Lung (tissue), 12 donors: ENCODE measurements around the gene DPT. TPM values are rescaled to one million over a fixed set of nuclear protein-coding genes. Genes with fewer than 3 reads are reported as not detected.
A peak's percentile ranks its signal among the peaks of the same experiment; 100 is the strongest.

Experiments used
- ATAC-seq: fragments of 200-7000 bp; cut with Tn5 transposase; one replicate; pipeline ENCODE4 v1.9.1; 2020; ENCODE audit warnings: moderate number of reproducible peaks; ENCODE audit not compliant: insufficient read depth, low FRiP score
- DNase-seq, 3 donors: peaks; one replicate each; pipeline ENCODE4 v3.0.0-alpha.2; 2013 to 2017
- H3K27ac ChIP-seq, 2 donors: one replicate each; pipeline ENCODE4 v1.5.1; 2013; ENCODE audit warnings: mild to moderate bottlenecking in 2 of 2, moderate library complexity in 2 of 2, control low read depth in 1 of 2, inconsistent platforms in 1 of 2, low read depth in 1 of 2, low read length in 1 of 2
- H3K27me3 ChIP-seq, 3 donors: one replicate each; pipeline ENCODE4 v1.5.1; 2013; ENCODE audit warnings: low read length in 2 of 3; ENCODE audit not compliant: control insufficient read depth in 3 of 3, insufficient read depth in 3 of 3
- H3K36me3 ChIP-seq, 4 donors: one replicate each; pipeline ENCODE4 v1.5.1; 2013; ENCODE audit warnings: low read length in 4 of 4, mild to moderate bottlenecking in 1 of 4, moderate library complexity in 1 of 4; ENCODE audit not compliant: control insufficient read depth in 4 of 4, insufficient read depth in 4 of 4
- H3K4me1 ChIP-seq, 5 donors: one replicate each; pipeline ENCODE4 v1.5.1; 2013; ENCODE audit warnings: low read length in 5 of 5, mild to moderate bottlenecking in 2 of 5, moderate library complexity in 1 of 5; ENCODE audit not compliant: control insufficient read depth in 5 of 5, insufficient read depth in 5 of 5
- H3K4me3 ChIP-seq: one replicate; pipeline ENCODE4 v1.5.1; 2013; ENCODE audit warnings: mild to moderate bottlenecking, control low read depth, moderate library complexity
- H3K9ac ChIP-seq, 2 donors: one replicate each; pipeline ENCODE4 v1.5.1; 2013; ENCODE audit warnings: low read length in 2 of 2, control low read depth in 1 of 2; ENCODE audit not compliant: insufficient read depth in 1 of 2
- H3K9me3 ChIP-seq, 4 donors: one replicate each; pipeline ENCODE4 v1.5.1; 2013; ENCODE audit warnings: low read length in 3 of 4, mild to moderate bottlenecking in 1 of 4, moderate library complexity in 1 of 4; ENCODE audit not compliant: control insufficient read depth in 4 of 4, insufficient read depth in 3 of 4
- WGBS, 2 donors: extraction: QIAGEN DNeasy Blood & Tissue Kit; methylation state at CpG; one replicate each; pipeline ENCODE4 v1.1.7; 2013; 5-methylcytosine and 5-hydroxymethylcytosine counted together
- polyA plus RNA-seq, 2 donors: library from polyadenylated mRNA; stranded (reverse); fragments of 200-250 nt; gene quantifications; one replicate each; pipeline ENCODE4 v1.2.1, GENCODE V29; 2013
- total RNA-seq, 2 donors: library from RNA; depleted of rRNA in 1 of 2; stranded (reverse); fragments of >200 nt in 1 of 2; gene quantifications; one replicate each; pipeline ENCODE4 v1.2.1, GENCODE V29; 2014 to 2021
- TF ChIP-seq, protein P1 (sequence below): IDR thresholded peaks from 2 replicates; pipeline ENCODE4 v1.5.1; 2012; ENCODE audit warnings: mild to moderate bottlenecking; ENCODE audit errors: control extremely low read depth, extremely low read depth
- donor health status: control.
- donor health status: control.
- donor health status: Bipolar disorder and iron deficiency.
- donor health status: healthy.
- donor health status: DM: yes; HTN: yes; CAD: no.

The DPT gene
- total and polyA plus RNA-seq, 4 donors = 3.9 to 9.5 (median 6.4) TPM

DNA sequence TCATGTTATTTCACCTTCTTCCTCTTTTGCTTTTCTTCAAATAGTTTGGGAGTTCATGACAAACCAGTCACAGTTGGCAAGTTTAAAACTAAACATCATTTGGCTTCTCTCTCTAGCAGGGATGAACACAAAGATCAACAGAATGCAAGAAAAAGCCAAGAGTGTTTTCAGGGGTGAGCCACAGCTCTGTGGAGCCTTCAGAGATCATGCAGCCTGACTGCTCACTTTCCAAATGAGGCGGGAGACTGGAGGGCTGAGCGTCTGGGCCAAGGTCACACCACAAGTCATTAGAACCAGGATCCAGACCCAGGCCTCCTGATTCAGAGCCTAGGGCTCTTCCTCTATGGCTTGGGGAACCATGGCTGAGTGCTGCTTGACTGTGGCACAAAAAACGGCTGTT lies 2.7 kb downstream of the DPT start:
- H3K27ac ChIP-seq = no peak overlapping the region
- no peaks in the 10 kb centered on the region for H3K36me3 ChIP-seq
- H3K9me3 ChIP-seq = no peaks in the 10 kb centered on the region
- H3K4me1 ChIP-seq = peaks cover 0 to 22% (median 15%) of the 10 kb centered on the region in 5 donors
- H3K9ac ChIP-seq = peak overlapping the region in 1 of 2 donors; percentile 30
- H3K27me3 ChIP-seq = no peaks in the 10 kb centered on the region
- WGBS, 2 donors = 69 to 93% methylated on average over 3 of the region's 3 CpGs
- no peak overlapping the region for H3K4me3 ChIP-seq
- DNase-seq = peak in 2 of 3 donors; percentile 39 to 56
- no peak for ATAC-seq
- TF ChIP-seq, protein P1, sequence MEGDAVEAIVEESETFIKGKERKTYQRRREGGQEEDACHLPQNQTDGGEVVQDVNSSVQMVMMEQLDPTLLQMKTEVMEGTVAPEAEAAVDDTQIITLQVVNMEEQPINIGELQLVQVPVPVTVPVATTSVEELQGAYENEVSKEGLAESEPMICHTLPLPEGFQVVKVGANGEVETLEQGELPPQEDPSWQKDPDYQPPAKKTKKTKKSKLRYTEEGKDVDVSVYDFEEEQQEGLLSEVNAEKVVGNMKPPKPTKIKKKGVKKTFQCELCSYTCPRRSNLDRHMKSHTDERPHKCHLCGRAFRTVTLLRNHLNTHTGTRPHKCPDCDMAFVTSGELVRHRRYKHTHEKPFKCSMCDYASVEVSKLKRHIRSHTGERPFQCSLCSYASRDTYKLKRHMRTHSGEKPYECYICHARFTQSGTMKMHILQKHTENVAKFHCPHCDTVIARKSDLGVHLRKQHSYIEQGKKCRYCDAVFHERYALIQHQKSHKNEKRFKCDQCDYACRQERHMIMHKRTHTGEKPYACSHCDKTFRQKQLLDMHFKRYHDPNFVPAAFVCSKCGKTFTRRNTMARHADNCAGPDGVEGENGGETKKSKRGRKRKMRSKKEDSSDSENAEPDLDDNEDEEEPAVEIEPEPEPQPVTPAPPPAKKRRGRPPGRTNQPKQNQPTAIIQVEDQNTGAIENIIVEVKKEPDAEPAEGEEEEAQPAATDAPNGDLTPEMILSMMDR = no peak

GRCh38 chr1:168725831-168726230 lies 3.2 kb downstream of the DPT start:
- 66% methylated on average over 4 of the region's 4 CpGs for WGBS, 2 donors
- Histone ChIP-seq H3K27me3 (no peaks in the 10 kb centered on the region), H3K27ac (no peak overlapping the region), H3K4me1 (peaks cover 0 to 22% (median 15%) of the 10 kb centered on the region in 5 donors), H3K9me3 (no peaks in the 10 kb centered on the region), H3K4me3 (no peak overlapping the region), H3K9ac (peak overlapping the region in 1 of 2 donors; percentile 30), H3K36me3 (no peaks in the 10 kb centered on the region)
- ATAC-seq (no peak), DNase-seq (peak in 2 of 3 donors; percentile 54)
- TF ChIP-seq, protein P1 = no peak

DNA sequence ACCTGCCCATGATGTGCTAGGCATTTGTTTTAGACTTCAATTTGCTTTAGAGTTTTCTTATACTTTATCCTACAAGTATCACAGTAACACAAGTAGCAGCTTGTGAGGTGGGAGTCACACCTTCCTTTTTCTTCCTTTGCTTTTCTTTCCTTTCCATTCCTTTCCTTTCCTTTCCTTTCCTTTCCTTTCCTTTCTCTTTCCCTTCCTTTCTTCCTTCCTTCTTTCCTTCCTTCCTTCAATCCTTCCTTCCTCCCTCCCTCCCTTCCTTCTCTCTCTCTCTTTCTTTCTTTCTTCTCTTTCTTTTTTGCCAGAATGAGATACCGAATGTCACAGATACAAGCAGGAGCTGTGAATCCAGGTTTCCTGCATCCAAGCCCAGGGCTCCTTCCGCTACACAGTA lies 3.9 kb downstream of the DPT start:
- Histone ChIP-seq H3K4me3 (no peak overlapping the region), H3K27ac (no peak overlapping the region), H3K27me3 (no peaks in the 10 kb centered on the region), H3K4me1 (peaks cover 0 to 22% (median 15%) of the 10 kb centered on the region in 5 donors), H3K9me3 (no peaks in the 10 kb centered on the region), H3K36me3 (no peaks in the 10 kb centered on the region), H3K9ac (no peak overlapping the region)
- 94 to 96% methylated on average over 2 of the region's 2 CpGs for WGBS, 2 donors
- TF ChIP-seq, protein P1 = no peak
- ATAC-seq (no peak), DNase-seq (no peak)

- peaks cover 0 to 15% (median 13%) of the 10 kb centered on the region in 5 donors for H3K4me1 ChIP-seq
Observed at GRCh38 chr1:168723000-168723399, 6.0 kb downstream of the DPT start.

More at GRCh38 chr1:168723000-168723399, 6.0 kb downstream of the DPT start:
- no peak overlapping the region for H3K27ac ChIP-seq
- TF ChIP-seq, protein P1 = no peak
- DNase-seq = no peak
- no peak overlapping the region for H3K4me3 ChIP-seq
- H3K9ac ChIP-seq = no peak overlapping the region
- WGBS, 2 donors = 64 to 86% methylated on average over 1 of the region's 1 CpG
- H3K36me3 ChIP-seq = no peaks in the 10 kb centered on the region
- no peaks in the 10 kb centered on the region for H3K9me3 ChIP-seq
- ATAC-seq = no peak
- no peaks in the 10 kb centered on the region for H3K27me3 ChIP-seq
